HG03432 (cell line): ENCODE data around the gene ALS2CL.
"Not testable (repeated sequence)": the region's sequence is repeated elsewhere in the genome, so short reads cannot be mapped to it uniquely, and the experiment has no call there.

Experiments
- ATAC-seq: cut with Tn5 transposase; IDR thresholded peaks from one replicate; pipeline ENCODE4 v1.9.1; 2021; ENCODE audit warnings: mild to moderate bottlenecking, moderate library complexity; ENCODE audit not compliant: unreplicated experiment

The ALS2CL gene

DNA sequence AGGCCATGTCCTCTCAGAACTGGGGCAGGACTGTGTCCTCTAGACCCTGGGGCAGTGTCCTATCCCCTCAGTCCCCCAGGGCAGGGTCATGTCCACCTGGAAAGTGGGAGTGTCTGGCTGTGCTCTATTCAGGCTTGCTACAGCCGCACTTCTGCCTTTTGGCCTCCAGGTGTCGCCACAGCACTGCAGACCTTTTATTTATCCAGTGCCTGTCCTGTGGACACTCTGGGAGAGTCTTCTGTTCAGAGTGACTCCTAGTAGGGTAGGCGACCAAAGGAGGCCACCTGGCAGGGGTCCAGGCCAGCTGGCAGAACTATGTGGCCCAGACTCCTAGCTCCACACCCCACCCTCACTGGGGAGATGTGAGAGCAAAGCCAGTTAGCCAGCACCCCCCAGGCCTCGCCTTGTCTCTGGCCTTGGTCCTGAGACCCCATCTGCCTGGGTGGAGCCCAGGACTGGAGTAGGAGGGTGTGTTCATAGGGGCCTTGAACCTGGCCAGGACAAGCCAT lies 11.6 kb upstream of the ALS2CL start:
- ATAC-seq = peak; percentile 65

DNA sequence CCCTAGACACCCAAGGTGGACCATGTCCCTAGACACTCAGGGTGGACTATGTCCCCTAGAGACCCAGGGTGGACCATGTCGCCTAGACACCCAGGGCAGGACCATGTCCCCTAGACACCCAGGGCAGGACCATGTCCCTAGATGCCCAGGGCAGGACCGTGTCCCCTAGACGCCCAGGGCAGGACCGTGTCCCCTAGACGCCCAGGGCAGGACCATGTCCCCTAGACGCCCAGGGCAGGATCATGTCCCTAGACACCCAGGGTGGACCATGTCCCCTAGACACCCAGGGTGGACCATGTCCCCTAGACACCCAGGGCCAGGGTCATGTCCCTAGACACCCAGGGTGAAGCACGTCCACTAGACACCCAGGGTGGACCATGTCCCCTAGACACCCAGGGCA lies 10.9 kb upstream of the ALS2CL start:
- ATAC-seq = not testable (repeated sequence)

- no peak for ATAC-seq
Observed at GRCh38 chr3:46703013-46703520, 9.6 kb upstream of the ALS2CL start.

DNA sequence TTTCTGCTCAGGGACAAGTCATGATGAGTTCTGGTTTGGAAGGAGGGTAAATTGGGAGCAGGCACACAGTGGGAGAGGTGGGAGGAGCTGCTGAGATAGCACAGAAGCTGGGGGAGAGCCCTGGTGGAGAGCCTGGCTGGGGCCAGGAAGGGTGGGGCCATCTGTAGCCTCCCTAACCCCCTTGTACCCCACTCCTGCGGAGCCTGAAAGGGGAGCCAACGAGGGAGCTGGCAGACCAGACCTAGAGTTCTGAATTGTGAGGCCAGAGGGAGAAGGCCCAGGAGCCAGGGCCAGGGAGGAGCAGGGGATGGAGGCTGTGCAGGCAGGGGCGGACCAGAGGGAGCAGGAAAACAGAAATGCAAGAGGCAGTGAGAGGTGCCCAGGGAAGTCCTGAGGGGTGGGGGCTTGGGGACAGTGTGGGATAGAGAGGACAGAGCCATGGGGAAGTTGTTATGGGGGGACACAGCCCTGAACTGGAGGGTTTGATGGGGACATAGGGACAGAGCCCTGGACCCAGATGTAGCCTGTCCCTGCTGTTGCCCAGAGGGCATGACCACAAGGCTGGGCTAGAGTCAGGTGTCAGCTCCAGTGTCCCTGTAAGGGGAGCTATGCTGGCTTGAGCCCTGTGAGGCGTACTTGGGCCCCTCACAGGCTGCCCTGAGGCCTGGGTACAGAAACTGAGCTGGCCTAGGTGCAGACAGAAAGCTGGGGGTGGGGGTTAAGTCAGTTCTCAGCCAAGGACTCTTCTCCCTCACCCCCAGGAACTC lies 8.9 kb upstream of the ALS2CL start:
- no peak for ATAC-seq

DNA sequence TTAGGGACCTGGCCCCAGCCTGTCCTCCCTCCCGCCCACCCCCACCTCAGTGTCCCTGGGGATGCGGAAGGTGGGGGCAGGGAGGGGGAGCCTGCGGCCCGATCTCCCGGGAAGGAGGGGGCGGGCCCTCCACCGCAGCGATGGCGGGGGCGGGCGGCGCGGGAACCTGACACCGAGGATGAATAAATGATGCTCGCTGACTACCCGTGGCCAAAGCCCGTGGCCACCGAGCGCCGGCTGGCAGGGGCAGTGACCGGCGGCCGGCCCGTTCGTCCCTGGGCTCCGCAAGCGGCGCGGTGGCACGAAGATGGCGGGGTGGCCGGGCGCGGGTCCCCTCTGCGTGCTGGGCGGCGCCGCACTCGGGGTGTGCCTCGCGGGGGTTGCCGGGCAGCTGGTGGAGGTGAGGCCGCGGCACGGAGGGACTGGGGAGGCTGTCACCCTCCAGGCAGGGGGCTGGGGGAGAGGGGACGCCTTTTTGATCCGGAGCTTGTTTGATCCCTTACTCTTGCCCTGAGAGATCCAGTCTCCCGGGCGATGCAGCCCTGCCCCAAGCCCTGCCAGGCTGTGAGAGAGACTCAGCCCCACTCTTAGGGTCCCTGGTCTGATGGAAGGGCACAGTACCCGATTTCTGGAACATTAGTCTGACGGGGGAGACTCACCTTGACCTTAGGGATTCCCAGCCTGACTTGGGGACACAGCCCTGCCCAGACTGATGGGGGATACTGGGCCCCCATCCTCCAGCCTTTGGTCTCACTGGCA lies 7.9 kb upstream of the ALS2CL start, which contains the start of gene TMIE:
TMIE (plus strand) TSS at position 212 of the 759 bp plus-strand sequence; CDS start at position 308, 96 bp downstream.
- no peak for ATAC-seq

DNA sequence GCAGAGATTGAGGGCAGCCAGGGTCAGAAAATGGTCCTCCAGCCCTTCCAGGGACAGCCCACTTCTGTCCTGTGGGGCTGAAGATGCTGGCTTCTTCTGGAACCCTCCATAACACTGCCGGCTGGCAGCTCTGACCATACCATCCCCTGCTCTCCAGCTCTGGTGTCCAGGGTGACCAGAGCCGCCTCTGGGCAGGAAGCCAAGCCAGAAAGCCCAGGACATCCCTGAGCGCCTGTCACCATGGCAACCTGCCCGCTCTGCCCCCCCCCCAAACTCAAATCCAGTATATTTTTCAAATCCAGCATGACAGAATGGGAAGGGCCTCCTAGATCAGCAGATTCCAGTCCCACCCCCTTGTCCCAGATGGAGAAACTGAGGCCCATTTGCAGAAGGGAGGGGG lies 7.3 kb upstream of the ALS2CL start:
- ATAC-seq = no peak

DNA sequence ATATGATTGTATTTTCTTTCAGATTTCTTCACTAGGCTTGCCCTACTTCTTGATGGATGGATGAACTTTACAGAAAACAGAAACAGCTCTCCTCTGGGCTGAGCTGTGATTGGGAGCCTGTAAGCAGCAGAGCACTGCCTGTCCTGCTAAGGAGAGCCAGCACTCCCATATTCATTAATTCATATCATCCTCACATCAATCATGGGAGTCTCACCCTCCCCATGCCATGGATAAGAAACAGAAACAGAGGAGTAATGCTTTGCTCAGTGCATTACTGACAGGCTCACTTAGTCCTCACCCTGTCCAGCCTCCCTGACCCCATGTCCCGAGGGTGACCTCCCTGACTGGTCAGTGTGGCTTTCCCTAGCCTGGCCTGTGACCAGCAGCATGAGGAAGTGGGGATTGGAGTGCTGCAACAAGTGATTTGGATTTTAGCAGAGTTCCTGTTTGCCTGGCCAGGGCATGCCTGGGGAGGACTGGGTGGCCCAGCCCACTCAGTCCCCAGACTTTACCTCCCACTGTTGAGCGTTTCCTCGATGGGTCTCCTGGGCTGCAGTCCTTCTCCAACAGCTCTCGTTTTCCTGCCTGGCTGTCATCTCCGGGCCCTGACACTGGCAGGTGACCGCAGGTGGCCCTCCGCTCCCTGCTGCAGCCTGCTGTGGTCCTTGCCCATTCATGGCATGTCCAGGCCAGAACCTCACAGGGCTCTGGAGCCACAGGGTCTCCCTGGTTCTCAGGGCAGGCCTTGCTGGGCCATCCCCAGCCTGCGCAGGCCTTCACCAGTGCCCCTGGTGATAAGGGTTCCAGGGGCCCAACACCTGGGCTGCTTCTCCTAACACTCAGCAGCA lies 6.4 kb upstream of the ALS2CL start:
- no peak for ATAC-seq

- no peak for ATAC-seq
Observed at GRCh38 chr3:46695962-46696894, 2.7 kb upstream of the ALS2CL start.

DNA sequence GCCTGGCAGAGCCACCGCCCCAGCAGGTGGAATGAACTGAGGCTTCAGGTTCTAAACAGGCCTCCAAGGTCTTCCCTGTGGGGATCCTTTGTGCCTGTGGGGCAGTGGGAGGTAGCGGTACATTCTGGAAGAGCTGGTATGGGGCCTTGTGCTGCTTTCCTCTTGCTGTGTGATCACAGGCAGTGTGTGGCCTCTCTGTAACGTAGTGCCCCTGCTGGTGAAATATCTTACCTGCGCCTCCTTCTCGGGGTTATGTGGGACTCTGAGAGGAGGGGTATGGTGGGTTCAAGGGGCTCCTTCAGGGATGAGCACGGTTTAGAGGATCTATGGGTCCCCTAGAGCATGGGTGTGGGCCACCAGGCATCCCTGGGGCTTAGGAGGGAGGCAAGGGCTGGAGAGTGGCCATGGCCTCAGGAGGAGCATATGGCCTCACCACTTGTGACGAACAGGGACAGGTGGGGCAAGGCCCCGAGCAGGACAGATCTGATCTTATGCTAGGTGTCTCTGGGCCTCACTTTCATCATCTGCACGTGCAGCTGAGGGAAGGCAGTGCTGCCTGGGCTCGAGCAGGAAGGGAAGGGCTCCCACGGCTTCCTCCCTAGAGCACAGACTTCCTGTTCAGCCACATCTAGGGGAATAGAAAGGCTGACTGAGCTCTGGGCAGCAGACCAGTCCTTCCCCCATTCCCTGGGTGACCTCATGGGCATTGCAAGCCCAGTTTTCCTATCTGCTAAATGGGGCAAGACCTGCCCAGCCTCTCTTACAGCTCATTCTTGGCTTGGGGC lies 1.9 kb upstream of the ALS2CL start:
- no peak for ATAC-seq

DNA sequence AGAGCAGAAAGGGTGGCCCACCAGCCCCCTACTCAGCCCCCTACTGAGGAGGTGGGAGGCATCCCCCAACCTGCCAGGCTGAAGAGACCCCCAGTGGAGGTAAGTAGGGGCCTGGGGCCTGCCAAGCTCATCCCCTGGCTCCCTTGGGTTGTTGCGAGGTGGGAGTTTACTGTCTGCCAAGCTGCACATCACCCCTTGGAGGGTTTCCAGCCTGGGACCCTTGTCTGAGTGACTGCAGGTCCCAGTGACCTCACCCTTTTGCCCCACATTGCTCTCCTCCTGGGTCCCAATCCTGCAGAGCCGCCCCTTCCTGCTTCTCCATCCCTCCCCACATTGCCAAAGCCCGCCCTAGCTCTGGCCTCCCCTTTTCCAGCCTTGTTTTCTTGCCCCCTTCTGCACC lies 1.0 kb upstream of the ALS2CL start:
- ATAC-seq = no peak

DNA sequence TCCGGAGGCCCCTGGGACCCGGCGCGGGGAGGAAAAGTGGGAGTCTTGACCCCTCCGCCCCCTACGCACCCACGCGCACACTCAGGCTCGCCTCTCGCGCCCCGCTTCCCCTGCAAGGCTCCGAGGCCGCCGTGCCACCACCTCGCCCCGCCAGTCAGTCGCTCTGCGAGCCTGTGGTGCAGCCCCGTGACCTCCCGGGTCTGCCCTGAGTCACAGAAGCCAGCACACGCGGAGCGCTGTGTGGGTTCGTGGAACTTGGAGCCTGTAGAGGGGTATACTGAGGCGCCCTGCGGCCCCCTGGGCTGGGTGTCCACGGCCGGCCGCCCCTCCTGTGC lies 380 bp upstream of the ALS2CL start:
- no peak for ATAC-seq

GRCh38 chr3:46692566-46692990 lies 901 bp downstream of the ALS2CL start:
- no peak for ATAC-seq

DNA sequence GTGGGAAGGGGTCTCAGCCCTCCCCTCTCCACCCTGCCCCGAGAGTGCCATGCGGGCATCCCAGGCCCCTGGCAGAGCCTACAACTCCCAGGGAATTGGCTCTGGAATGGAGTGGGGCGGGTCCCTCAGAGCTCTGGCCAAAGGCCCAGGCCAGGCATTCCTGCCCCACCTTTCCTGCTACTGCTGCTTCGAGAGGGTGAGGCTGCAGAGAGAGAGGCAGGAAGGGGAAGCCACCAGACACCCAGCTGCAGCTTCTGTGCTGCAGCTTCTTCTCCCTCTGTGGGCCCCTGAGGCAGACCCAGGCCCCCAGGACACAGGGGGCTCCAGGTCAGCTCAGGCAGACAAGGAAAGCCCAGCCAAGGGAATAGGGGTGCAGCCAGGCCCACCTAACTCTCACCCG lies 2.7 kb downstream of the ALS2CL start:
- no peak for ATAC-seq

- no peak for ATAC-seq
Observed at GRCh38 chr3:46685446-46685845, 8.0 kb downstream of the ALS2CL start.

DNA sequence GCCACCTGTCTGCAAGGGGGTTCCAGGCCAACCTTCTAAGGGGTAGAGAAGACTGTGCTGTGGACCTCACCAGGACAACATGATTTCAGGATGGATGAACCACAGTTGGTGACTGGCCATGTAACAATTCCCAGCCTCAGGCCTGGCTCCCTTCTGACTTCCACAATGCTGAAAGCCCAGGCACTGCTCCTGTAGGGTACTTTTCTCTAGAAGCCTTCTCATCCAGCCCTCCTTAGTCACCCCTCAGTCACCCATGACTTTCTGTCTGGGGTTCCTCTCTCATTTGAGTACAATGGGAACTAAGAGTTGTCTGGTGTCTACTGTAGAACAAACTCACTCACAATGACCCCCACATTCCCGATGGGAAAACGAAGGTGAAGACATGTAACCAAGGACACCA lies 8.6 kb downstream of the ALS2CL start:
- ATAC-seq = no peak

GRCh38 chr3:46682974-46683373 lies 10.5 kb downstream of the ALS2CL start:
- no peak for ATAC-seq

DNA sequence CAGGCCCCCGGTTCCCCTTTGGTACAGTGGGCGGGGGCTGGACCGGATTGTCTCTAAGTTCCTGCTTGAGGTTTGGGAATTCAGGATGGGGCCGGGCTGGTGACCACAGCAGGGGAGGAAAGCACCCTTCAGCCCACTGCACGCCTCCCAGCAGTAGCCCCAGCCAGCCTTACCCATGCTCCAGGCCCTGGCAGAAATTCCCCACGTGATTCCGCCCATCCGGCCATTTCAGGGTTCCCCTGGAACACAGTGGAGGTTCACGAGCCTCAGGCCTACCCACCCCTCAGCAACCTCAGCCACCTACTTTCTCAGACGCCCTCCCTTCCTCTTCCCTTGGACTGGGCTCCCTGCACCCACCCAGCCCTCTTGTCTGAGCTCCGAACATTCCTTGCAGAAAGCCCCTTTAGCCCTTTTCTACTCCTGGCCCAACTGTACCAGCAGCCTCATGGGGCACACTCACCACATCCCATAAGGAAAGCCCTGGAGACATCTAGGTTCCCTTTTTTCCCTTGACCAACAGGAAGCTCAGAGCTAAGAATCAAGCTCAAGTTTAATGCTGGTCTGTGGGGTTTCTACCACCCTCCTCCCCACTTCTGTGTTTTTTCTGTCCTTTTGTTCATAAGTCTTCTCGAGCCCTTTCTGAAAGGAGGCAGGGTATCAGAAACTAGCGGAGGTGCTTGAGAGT lies 11.5 kb downstream of the ALS2CL start:
- ATAC-seq = no peak

GRCh38 chr3:46681387-46681786 lies 12.1 kb downstream of the ALS2CL start:
- ATAC-seq = no peak
